ENCODE results near the gene SH3YL1.

DNA sequence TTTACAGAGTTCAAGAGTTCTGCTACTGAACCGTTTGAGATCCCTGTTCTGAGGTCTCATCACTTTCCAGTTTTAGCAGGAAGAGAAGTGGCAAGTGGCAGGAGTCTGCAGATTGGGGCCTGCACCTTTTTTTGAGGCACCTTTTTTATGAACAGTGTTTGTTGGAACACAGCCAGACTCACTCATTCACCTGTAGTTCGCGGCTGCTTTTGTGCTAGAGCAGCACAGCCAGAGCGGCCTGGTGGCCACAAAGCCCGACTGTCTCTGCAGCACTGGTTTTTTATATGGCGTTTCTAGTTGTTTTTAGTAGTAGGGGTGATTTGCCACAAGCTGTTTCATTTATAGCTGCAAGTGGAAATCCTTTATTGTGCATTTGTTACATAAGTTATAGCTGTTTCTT, 9.5 kb upstream of the SH3YL1 start:
- TF ChIP-seq, protein P1, sequence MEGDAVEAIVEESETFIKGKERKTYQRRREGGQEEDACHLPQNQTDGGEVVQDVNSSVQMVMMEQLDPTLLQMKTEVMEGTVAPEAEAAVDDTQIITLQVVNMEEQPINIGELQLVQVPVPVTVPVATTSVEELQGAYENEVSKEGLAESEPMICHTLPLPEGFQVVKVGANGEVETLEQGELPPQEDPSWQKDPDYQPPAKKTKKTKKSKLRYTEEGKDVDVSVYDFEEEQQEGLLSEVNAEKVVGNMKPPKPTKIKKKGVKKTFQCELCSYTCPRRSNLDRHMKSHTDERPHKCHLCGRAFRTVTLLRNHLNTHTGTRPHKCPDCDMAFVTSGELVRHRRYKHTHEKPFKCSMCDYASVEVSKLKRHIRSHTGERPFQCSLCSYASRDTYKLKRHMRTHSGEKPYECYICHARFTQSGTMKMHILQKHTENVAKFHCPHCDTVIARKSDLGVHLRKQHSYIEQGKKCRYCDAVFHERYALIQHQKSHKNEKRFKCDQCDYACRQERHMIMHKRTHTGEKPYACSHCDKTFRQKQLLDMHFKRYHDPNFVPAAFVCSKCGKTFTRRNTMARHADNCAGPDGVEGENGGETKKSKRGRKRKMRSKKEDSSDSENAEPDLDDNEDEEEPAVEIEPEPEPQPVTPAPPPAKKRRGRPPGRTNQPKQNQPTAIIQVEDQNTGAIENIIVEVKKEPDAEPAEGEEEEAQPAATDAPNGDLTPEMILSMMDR (optimal IDR thresholded peaks at IDR 0.05 in 1 of 3, IDR thresholded peaks at IDR 0.05 in 1 of 3, conservative IDR thresholded peaks at IDR 0.05 in 1 of 3; ENCODE audit: extremely low read depth in 1 of 3, insufficient read depth in 2 of 3, low read length in 3 of 3), result no peak
- no peak for TF ChIP-seq EZH2 (IDR thresholded peaks at IDR 0.05; ENCODE audit: low read length)
